NCI-H82 (cell line): ENCODE data around the gene RERG.
"Not testable (repeated sequence)": the region's sequence is repeated elsewhere in the genome, so short reads cannot be mapped to it uniquely, and the experiment has no call there.

Experiments used
- DNase-seq: peaks from one replicate; lab custom pipeline; 2025; lab: John Stamatoyannopoulos, UW

The RERG gene

GRCh38 chr12:15143467-15143866, 77.8 kb downstream of the RERG start:
- DNase-seq = no peak

- no peak for DNase-seq
These were observed 78.5 kb downstream of the RERG start for GRCh38 chr12:15142711-15143110.

DNA sequence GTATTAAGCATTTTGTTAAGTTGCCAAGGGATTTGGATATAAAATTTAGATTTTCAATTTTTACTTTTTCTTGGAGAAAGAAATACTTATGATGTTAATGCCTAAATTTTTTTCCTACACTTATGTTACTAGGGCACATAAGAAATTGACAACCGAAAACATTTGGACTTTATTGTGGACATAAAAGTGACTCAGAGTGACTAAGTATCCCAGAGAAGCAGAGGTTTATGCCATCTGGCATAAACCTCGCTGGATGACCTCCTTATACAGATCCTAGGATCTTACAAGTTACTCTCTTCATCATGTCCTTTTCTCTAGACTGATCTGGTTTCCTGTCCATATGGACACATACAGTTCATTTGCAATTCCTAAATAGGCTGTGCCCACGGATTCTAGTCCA, 89.8 kb downstream of the RERG start:
- peak; percentile 70 for DNase-seq

- DNase-seq = no peak
These were observed 90.7 kb downstream of the RERG start for GRCh38 chr12:15130541-15130940.

- DNase-seq = no peak
These were observed 97.8 kb downstream of the RERG start for GRCh38 chr12:15123401-15123800.

DNA sequence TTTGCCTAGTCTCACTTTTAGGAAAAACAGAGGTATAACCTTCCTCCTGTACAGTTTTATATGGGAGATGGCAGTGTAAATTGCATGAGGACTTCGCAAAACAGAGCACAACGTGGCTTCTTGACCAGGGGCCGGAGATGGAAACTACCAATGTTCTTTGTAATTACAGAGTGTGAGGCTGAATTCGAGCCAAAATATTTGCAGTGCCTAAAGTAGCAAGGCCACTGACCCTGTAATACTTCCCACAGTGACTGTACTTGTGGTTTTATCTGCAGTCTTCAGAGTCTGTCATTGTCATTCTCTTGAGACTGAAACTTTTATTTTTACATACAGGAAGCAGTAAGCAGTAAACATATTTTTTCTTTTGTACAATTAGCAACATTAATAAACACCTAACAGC, 98.9 kb downstream of the RERG start:
- no peak for DNase-seq

GRCh38 chr12:15118955-15119354, 102.3 kb downstream of the RERG start:
- no peak for DNase-seq

DNA sequence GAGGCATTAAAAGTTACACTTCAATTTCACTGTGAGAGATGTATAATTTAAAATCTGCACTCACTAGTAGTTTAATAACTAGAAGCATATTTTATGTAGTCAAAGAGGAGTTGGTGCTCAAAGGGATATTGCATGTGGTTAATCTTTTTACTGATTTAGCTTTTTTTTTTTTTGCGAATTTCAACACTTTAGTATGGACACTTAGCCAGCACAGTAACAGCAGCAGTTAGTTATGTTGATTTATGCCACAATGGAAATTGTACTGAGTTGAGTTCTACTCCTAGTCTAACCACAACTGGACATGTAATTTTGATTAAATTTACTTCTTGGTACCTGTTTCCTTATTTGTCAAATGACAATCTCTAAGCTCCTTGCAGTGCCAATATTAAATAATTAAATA, 104.2 kb downstream of the RERG start:
- no peak for DNase-seq

DNA sequence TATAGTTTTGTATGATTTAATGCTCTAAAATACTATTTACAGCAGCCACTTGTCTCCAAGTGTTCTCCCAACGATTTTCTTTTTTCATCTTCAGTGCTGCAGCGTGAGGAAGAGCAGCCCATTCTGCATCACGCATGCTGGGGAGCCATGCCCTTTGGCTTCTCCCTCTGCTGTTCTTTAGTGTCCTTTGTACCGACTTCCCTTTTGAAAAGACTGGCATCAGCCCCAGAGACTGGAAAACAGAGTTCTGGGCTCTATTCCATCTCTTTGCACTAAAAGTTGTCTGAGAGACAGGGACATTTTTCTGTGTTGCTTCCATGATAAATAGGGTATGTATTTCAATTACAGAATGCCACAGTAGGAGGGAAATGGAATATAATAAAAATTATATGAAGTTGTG, 105.1 kb downstream of the RERG start:
- DNase-seq = no peak

DNA sequence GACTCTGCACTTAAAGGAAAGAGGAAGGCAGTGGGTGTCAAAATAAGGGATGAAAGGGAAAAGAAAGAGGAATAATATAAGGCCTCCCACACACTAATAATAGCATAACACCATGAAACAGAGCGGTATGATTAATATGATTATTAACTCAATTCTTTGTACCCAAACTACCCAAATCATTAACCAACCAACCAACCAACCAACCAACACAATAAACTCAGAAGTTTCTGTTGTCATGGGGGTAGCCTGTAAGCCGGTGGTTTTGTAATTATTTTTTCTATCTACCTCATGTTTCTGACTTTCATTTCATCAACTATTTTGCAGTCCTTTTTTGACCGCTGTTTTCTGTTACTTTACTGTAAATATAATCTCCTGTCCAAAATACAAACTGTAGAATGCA, 105.8 kb downstream of the RERG start:
- no peak for DNase-seq

DNA sequence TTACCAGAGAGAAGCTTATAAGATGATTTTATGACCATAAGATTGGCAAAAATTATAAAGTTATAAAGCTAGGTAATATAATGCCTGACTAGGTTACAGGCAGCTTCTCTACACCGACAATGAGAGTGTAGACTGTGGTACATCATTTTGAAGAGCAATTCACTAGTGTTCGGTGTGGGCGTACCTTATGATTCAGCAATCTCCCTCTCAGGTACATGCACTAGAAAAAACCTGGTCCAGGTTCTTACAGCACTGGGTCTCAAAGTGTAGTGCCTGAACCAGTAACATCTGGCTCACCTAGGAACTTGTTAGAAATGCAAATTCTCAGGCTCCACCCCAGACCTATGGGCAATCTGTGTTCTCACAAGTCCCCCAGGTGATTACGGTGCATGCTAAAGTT, 106.7 kb downstream of the RERG start:
- no peak for DNase-seq

DNA sequence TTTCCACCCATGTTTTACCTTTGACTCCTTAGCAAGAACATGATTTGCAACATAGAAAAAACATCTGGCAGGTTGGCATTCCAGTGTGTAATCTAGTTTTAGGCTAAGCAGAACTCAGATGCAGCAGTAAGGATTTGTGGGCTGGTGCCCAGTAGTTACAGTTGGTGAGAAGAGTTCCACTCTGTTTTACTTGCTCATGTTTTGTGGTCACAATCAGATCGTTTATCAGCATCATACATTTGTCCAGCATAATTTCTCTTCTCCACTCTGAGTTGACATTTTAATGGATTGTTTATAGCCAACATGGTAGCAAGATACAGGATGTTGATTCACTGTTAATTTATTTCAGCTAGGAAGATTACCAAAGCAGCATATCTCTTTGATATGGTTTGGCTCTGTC, 128.4 kb downstream of the RERG start:
- no peak for DNase-seq

DNA sequence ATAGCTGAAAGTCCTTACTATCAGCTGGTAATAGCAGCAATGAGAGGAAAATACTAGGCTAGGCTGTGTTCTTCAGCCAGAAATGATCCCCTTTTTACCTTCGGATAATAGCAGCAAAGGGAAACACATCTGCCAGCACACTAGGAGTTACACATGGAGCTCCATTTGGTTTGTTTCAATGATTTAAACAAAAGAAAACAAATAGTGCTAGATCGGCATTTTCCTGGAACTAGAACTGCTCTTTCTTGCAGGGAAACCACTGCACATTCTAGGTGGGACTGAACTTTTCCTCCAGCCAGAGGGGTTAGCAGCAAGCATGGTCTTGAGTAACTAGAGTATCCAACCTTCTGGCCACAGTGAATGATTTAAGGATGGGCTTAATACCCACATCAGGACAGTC, 130.8 kb downstream of the RERG start:
- DNase-seq = no peak

GRCh38 chr12:15088105-15088504, 133.1 kb downstream of the RERG start:
- no peak for DNase-seq

DNA sequence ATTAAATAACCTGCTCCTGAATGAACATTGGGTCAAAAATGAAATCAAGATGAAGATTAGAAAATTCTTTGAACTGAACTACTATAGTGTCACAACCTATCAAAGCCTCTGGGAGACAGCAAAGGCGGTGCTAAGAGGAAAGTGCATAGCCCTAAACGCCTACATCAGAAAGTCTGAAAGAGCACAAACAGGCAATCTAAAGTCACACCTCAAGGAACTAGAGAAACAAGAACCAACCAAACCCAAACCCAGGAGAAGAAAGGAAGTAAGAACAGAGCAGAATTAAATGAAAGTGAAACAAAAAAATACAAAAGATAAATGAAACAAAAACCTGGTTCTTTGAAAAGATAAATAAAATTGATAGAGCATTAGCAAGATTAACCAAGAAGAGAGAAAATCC, 143.5 kb downstream of the RERG start:
- not testable (repeated sequence) for DNase-seq

GRCh38 chr12:15074351-15074750, 146.9 kb downstream of the RERG start:
- no peak for DNase-seq

- DNase-seq = no peak
These were observed 162.1 kb downstream of the RERG start for GRCh38 chr12:15059123-15059522.
